Right lobe of liver (tissue), 6 donors: ENCODE results near the gene THSD7B. TPM values are rescaled to one million over a fixed set of nuclear protein-coding genes. Genes with fewer than 3 reads are reported as not detected.

Experiments
- ATAC-seq, 4 donors: fragments of 200-7000 bp; cut with Tn5 transposase; one replicate each; pipeline ENCODE4 v1.9.1; 2020; ENCODE audit warnings: mild to moderate bottlenecking in 4 of 4, moderate library complexity in 4 of 4
- DNase-seq, 3 donors: peaks; one replicate each; pipeline ENCODE4 v3.0.0-alpha.2; 2020
- H3K27ac ChIP-seq, 3 donors: fragments of 200-600 bp; one replicate each; pipeline ENCODE4 v1.8.0; 2022
- H3K27me3 ChIP-seq, 2 donors: fragments of 200-600 bp; one replicate each; pipeline ENCODE4 v1.8.0; 2022
- H3K36me3 ChIP-seq, 4 donors: fragments of 200-600 bp; sonication (generic) in 1 of 4; one replicate each; pipeline versions ENCODE4 v1.5.1 to v1.8.0; 2017 to 2022; ENCODE audit warnings: control low read depth in 1 of 4
- H3K4me1 ChIP-seq, 4 donors: fragments of 200-600 bp; sonication (generic) in 1 of 4; one replicate each; pipeline versions ENCODE4 v1.5.1 to v1.8.0; 2017 to 2022; ENCODE audit warnings: control low read depth in 1 of 4
- H3K4me3 ChIP-seq, 3 donors: fragments of 200-600 bp; one replicate each; pipeline ENCODE4 v1.8.0; 2022
- H3K9me3 ChIP-seq, 4 donors: fragments of 200-600 bp; sonication (generic) in 1 of 4; one replicate each; pipeline versions ENCODE4 v1.5.1 to v1.8.0; 2017 to 2022; ENCODE audit warnings: control low read depth in 1 of 4
- POLR2A ChIP-seq: fragments of 450-650 bp; IDR thresholded peaks from one replicate; pipeline ENCODE4 v1.6.1; 2017; ENCODE audit warnings: antibody characterized with exemption, mild to moderate bottlenecking
- WGBS: methylation state at CpG from one replicate; pipeline ENCODE4 v1.1.6; 2018; ENCODE audit warnings: low coverage, low lambda C conversion rate; ENCODE audit not compliant: insufficient coverage; ENCODE audit errors: missing lambda C conversion rate; 5-methylcytosine and 5-hydroxymethylcytosine counted together
- intact Hi-C, 2 donors: fragments of 100-400 bp; cut with DNase I; formaldehyde crosslinking; loops; one replicate each; pipeline versions ENCODE4 v1.11.2 to v1.14.1; 2022
- total RNA-seq, 6 experiments: library from RNA; depleted of rRNA in 2 of 6; stranded (reverse); fragments of >200 nt in 2 of 6; fragmentation: NEBNext Ultra II Directional in 3 of 6; extraction: Animal tissue kit (Norgen Biotek cat#: 25700) in 3 of 6; gene quantifications; one replicate each; pipeline versions ENCODE4 v1.1.0 to v1.2.4, GENCODE V29; 2016 to 2023
- TF ChIP-seq, protein P1 (sequence below), 4 donors: fragments of 200-600 bp in 3 of 4; fragments of 450-650 bp in 1 of 4; IDR thresholded peaks; one replicate each; pipeline versions ENCODE4 v1.5.1 to v1.8.0; 2016 to 2022; ENCODE audit warnings: antibody characterized with exemption in 4 of 4, mild to moderate bottlenecking in 2 of 4
- donor health status: DM: no; HTN: yes; CAD: no.
- donor health status: DM: no; HTN: no; CAD: no.
- donor health status: DM: no; HTN: no; CAD: no.
- donor health status: DM: no; HTN: yes; CAD: no.
- donor health status: DM: no; HTN: yes; CAD: no.

THSD7B gene
- total RNA-seq, 6 experiments from 2014 or later, result 0.07 to 0.89 (median 0.24) TPM

DNA sequence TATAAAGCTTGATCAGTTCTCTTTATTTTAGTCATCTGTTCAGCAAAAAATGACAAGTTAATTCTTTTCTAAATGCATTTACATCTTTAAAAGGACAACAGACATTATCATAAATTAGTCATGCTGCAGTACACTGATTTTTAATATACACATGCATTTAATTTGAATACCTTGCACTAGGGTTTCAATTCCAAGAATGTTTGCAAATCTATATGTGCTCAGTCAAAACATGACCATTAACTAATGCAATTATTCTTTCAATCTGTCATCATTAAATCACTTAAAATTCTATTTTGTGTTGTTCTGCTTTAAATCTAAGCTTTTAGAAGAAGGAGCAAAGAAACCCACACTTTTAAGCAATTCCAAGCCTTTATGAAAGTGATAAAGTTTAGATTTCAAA lies 342.6 kb downstream of the THSD7B start:
- no peaks in the 10 kb centered on the region for H3K27me3 ChIP-seq
- H3K9me3 ChIP-seq, result no peaks in the 10 kb centered on the region
- no peak overlapping the region for H3K27ac ChIP-seq
- no peak for TF ChIP-seq POLR2A
- TF ChIP-seq, protein P1, sequence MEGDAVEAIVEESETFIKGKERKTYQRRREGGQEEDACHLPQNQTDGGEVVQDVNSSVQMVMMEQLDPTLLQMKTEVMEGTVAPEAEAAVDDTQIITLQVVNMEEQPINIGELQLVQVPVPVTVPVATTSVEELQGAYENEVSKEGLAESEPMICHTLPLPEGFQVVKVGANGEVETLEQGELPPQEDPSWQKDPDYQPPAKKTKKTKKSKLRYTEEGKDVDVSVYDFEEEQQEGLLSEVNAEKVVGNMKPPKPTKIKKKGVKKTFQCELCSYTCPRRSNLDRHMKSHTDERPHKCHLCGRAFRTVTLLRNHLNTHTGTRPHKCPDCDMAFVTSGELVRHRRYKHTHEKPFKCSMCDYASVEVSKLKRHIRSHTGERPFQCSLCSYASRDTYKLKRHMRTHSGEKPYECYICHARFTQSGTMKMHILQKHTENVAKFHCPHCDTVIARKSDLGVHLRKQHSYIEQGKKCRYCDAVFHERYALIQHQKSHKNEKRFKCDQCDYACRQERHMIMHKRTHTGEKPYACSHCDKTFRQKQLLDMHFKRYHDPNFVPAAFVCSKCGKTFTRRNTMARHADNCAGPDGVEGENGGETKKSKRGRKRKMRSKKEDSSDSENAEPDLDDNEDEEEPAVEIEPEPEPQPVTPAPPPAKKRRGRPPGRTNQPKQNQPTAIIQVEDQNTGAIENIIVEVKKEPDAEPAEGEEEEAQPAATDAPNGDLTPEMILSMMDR (IDR thresholded peaks at IDR 0.05), result no peak
- H3K4me1 ChIP-seq, result no peaks in the 10 kb centered on the region
- ATAC-seq, result no peak
- no peak overlapping the region for H3K4me3 ChIP-seq
- DNase-seq, result no peak
- no peaks in the 10 kb centered on the region for H3K36me3 ChIP-seq
- intact Hi-C loops, result no loop called here

DNA sequence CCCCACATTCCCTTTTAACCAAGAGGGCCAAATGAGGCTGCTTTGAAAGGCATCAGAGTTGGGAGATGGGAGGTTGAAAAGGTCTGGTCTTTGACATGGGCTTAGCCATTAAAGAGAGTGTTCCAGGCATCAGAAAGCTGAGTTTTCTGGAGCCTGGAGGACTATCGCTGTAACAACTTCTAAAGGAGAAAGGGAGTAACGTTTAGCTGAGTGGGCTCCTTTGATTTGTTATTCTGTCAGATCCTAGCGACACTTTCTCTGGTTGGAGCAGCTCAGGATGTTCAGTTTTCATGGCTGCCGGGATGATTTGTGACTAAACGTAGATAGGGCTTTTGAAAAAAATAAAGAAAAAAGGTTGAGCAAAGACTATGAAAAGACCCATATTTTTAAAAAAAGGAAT lies 346.6 kb downstream of the THSD7B start:
- Histone ChIP-seq H3K27ac (no peak overlapping the region), H3K4me1 (no peaks in the 10 kb centered on the region), H3K36me3 (no peaks in the 10 kb centered on the region), H3K4me3 (no peak overlapping the region), H3K27me3 (no peaks in the 10 kb centered on the region), H3K9me3 (no peaks in the 10 kb centered on the region)
- ATAC-seq (no peak), DNase-seq (no peak)
- 62% methylated on average over 5 of the region's 5 CpGs for WGBS
- TF ChIP-seq, protein P1 (IDR thresholded peaks at IDR 0.05), result no peak
- TF ChIP-seq POLR2A, result no peak
- intact Hi-C loops, result no loop called here

DNA sequence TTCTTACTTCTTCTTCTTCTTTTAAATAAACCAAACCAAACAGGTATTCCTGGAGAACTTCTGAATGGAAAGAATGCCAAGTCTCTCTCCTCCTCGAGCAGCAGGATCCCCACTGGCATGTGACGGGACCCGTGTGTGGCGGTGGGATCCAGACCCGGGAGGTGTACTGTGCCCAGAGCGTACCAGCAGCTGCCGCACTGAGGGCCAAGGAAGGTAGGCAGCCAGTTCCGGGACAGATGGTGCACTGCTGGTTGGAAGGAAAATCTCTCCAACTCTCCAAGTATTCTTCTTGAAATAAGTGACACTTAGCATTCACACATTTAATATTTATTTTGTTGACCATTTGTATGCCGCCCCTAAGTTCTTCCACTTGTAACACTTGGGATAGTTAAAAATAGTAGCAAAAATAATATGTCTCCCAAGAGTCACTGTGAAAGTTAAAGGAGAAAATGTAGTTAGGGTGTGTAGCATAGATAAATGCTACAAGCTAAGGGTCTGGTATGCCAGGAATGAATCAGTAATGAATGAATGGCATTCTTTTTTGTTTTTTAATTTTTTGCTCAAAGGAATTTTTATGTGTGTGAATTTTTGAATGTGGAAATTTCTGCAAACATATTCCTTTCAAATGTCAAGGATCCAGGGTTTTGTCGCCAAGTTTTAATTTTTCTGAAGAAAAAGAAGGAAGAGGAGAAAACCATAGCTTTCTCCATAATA lies 349.9 kb downstream of the THSD7B start:
- no peaks in the 10 kb centered on the region for H3K9me3 ChIP-seq
- 59% methylated on average over 9 of the region's 10 CpGs for WGBS
- ATAC-seq, result no peak
- no peak for DNase-seq
- no peaks in the 10 kb centered on the region for H3K4me1 ChIP-seq
- TF ChIP-seq, protein P1 (IDR thresholded peaks at IDR 0.05), result no peak
- no peak for TF ChIP-seq POLR2A
- no peaks in the 10 kb centered on the region for H3K36me3 ChIP-seq
- H3K27me3 ChIP-seq, result no peaks in the 10 kb centered on the region
- no peak overlapping the region for H3K4me3 ChIP-seq
- intact Hi-C loops, result no loop called here
- no peak overlapping the region for H3K27ac ChIP-seq

DNA sequence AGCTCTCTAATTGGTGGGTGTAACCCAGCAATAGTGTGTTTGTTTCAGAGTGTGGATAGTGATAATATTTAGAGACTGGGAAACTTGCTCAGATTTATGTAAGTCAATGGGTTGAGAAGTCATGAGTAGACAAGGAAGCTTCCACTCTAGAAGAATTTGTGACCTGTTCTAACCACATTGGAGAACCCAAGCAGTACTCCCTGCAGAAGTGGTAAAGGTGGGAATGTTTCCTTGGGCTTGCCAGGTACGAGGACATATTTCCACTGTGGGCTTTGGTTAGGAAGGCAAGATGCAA lies 350.4 kb downstream of the THSD7B start:
- Histone ChIP-seq H3K27me3 (no peaks in the 10 kb centered on the region), H3K9me3 (no peaks in the 10 kb centered on the region), H3K36me3 (no peaks in the 10 kb centered on the region), H3K4me3 (no peak overlapping the region), H3K27ac (no peak overlapping the region), H3K4me1 (no peaks in the 10 kb centered on the region)
- no CpG with 5 or more reads among the region's 1 CpG for WGBS
- DNase-seq (no peak), ATAC-seq (no peak)
- intact Hi-C loops, result no loop called here
- TF ChIP-seq, protein P1 (IDR thresholded peaks at IDR 0.05), result no peak
- no peak for TF ChIP-seq POLR2A

DNA sequence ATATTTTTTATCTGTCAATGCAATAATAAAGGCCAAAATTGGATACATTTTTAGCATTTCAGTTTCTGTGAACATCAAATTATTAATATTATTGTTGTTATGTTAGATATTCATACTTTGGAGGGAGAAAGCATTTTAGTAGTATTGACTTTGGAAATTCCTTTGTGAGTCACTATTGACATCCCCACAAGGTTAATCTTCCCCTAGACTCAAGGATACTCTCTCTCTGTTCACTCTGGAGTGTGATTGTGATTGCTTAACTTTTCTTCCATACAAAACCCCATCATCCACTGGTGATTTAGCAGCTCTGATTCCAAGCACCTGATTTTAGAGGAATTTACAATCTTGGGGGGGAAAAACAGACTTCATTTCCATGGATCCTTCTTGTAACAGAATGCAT lies 352.0 kb downstream of the THSD7B start:
- no peaks in the 10 kb centered on the region for H3K9me3 ChIP-seq
- no peak for ATAC-seq
- no peaks in the 10 kb centered on the region for H3K4me1 ChIP-seq
- H3K27me3 ChIP-seq, result no peaks in the 10 kb centered on the region
- H3K27ac ChIP-seq, result no peak overlapping the region
- DNase-seq, result no peak
- H3K4me3 ChIP-seq, result no peak overlapping the region
- no peak for TF ChIP-seq POLR2A
- TF ChIP-seq, protein P1 (IDR thresholded peaks at IDR 0.05), result no peak
- intact Hi-C loops, result no loop called here
- no peaks in the 10 kb centered on the region for H3K36me3 ChIP-seq
